WTC11 (cell line): ENCODE results near the gene AMHR2. TPM values are rescaled to one million over a fixed set of nuclear protein-coding genes. Genes with fewer than 3 reads are reported as not detected.

ENCODE experiments used
- ATAC-seq: fragments of 200-7000 bp; cut with Tn5 transposase; 2 replicates; pipeline ENCODE4 v1.10.0; 2021; ENCODE audit warnings: mild to moderate bottlenecking, moderate library complexity
- CTCF ChIA-PET: fragments of 300-600 bp; sonication (Branson Sonifier 250); formaldehyde crosslinking; loops from one replicate; lab custom pipeline; 2021; ENCODE audit warnings: antibody characterized with exemption; lab: Charles Lee
- POLR2A ChIA-PET: fragments of 350-600 bp; sonication (Branson Sonifier 250); formaldehyde crosslinking; loops from one replicate; lab custom pipeline; 2021; ENCODE audit warnings: antibody characterized with exemption; lab: Charles Lee
- DNase-seq: peaks from one replicate; pipeline ENCODE4 v3.0.0; 2021; ENCODE audit warnings: low spot score
- H3K27ac Mint-ChIP-seq: 2 replicates; pipeline ENCODE4 v1.8.0; 2021; ENCODE audit warnings: mixed read lengths
- H3K27me3 Mint-ChIP-seq: 2 replicates; pipeline ENCODE4 v1.8.0; 2021; ENCODE audit warnings: low read depth, mild to moderate bottlenecking, moderate library complexity, mixed read lengths
- H3K36me3 Mint-ChIP-seq: 2 replicates; pipeline ENCODE4 v1.8.0; 2021; ENCODE audit warnings: mixed read lengths
- H3K4me1 Mint-ChIP-seq: 2 replicates; pipeline ENCODE4 v1.8.0; 2022; ENCODE audit warnings: mixed read lengths
- H3K4me3 Mint-ChIP-seq: 2 replicates; pipeline ENCODE4 v1.8.0; 2021; ENCODE audit warnings: mild to moderate bottlenecking, moderate library complexity, mixed read lengths
- H3K9me3 Mint-ChIP-seq: 2 replicates; pipeline ENCODE4 v1.8.0; 2021; ENCODE audit warnings: mixed read lengths
- AFF4 ChIP-seq: sonication (generic); formaldehyde crosslinking; IDR thresholded peaks from 2 replicates; pipeline ENCODE4 v1.8.1; 2023; ENCODE audit warnings: mild to moderate bottlenecking, missing genetic modification reagents, borderline replicate concordance
- ATF1 ChIP-seq: sonication (generic); formaldehyde crosslinking; IDR thresholded peaks from 2 replicates; pipeline ENCODE4 v1.8.1; 2023; ENCODE audit warnings: mild to moderate bottlenecking, moderate library complexity, missing genetic modification reagents
- CBFB ChIP-seq: sonication (generic); formaldehyde crosslinking; IDR thresholded peaks from 2 replicates; pipeline ENCODE4 v1.8.1; 2022; ENCODE audit warnings: mild to moderate bottlenecking, low read depth, missing genetic modification reagents
- E2F5 ChIP-seq: sonication (generic); formaldehyde crosslinking; IDR thresholded peaks from 2 replicates; pipeline ENCODE4 v1.8.1; 2022; ENCODE audit warnings: mild to moderate bottlenecking, moderate library complexity, missing genetic modification reagents
- ERG ChIP-seq: fragments of 250-450 bp; sonication (Bioruptor Pico); IDR thresholded peaks from 2 replicates; pipeline ENCODE4 v1.8.0; 2021; ENCODE audit warnings: mild to moderate bottlenecking
- ETV6 ChIP-seq: sonication (generic); formaldehyde crosslinking; IDR thresholded peaks from 2 replicates; pipeline ENCODE4 v1.8.1; 2022; ENCODE audit warnings: mild to moderate bottlenecking, missing genetic modification reagents
- HMGA2 ChIP-seq: fragments of 250-450 bp; sonication (Bioruptor Pico); IDR thresholded peaks from 2 replicates; pipeline ENCODE4 v1.4.0; 2021; ENCODE audit warnings: mild to moderate bottlenecking, moderate library complexity
- JAZF1 ChIP-seq: fragments of 250-450 bp; sonication (Bioruptor Pico); IDR thresholded peaks from 2 replicates; pipeline ENCODE4 v1.9.0; 2021; ENCODE audit warnings: moderate library complexity, mild to moderate bottlenecking, inconsistent platforms
- MXD4 ChIP-seq: fragments of 250-450 bp; sonication (Bioruptor Pico); IDR thresholded peaks from 2 replicates; pipeline ENCODE4 v1.8.0; 2021; ENCODE audit warnings: mild to moderate bottlenecking, moderate library complexity, borderline replicate concordance
- NFE2L1 ChIP-seq: sonication (generic); formaldehyde crosslinking; IDR thresholded peaks from 2 replicates; pipeline ENCODE4 v1.8.1; 2023; ENCODE audit warnings: missing genetic modification reagents
- NR2C2 ChIP-seq: sonication (generic); formaldehyde crosslinking; IDR thresholded peaks from 2 replicates; pipeline ENCODE4 v1.8.0; 2022; ENCODE audit warnings: mild to moderate bottlenecking, missing genetic modification reagents
- RORB ChIP-seq: fragments of 250-450 bp; sonication (Bioruptor Pico); IDR thresholded peaks from 2 replicates; pipeline ENCODE4 v1.9.0; 2021; ENCODE audit warnings: mild to moderate bottlenecking
- SP1 ChIP-seq: sonication (generic); formaldehyde crosslinking; conservative IDR thresholded peaks from 2 replicates; pipeline ENCODE4 v1.8.1; 2022; ENCODE audit warnings: missing genetic modification reagents
- TCF7 ChIP-seq: sonication (generic); formaldehyde crosslinking; IDR thresholded peaks from 2 replicates; pipeline ENCODE4 v1.8.0; 2022; ENCODE audit warnings: mild to moderate bottlenecking, low read depth, missing genetic modification reagents, moderate library complexity
- ZNF219 ChIP-seq: sonication (generic); formaldehyde crosslinking; IDR thresholded peaks from 2 replicates; pipeline ENCODE4 v1.8.0; 2023; ENCODE audit warnings: missing genetic modification reagents, mild to moderate bottlenecking, borderline replicate concordance
- ZNF232 ChIP-seq: sonication (generic); formaldehyde crosslinking; IDR thresholded peaks from 2 replicates; pipeline ENCODE4 v1.8.0; 2022; ENCODE audit warnings: mild to moderate bottlenecking, missing genetic modification reagents
- total RNA-seq: library from RNA; stranded (reverse); gene quantifications from 3 replicates; pipeline ENCODE4 v1.2.3, GENCODE V29; 2021
- TF ChIP-seq, protein P1 (sequence below): fragments of 250-450 bp; sonication (Bioruptor Pico); conservative IDR thresholded peaks from 2 replicates; pipeline ENCODE4 v1.9.0; 2021; ENCODE audit warnings: mild to moderate bottlenecking
- TF ChIP-seq, protein P2 (sequence below): sonication (generic); formaldehyde crosslinking; IDR thresholded peaks from 2 replicates; pipeline ENCODE4 v1.8.0; 2023; ENCODE audit warnings: missing genetic modification reagents, mild to moderate bottlenecking, borderline replicate concordance
- TF ChIP-seq, protein P3 (sequence below): fragments of 250-450 bp; sonication (Bioruptor Pico); IDR thresholded peaks from 2 replicates; pipeline ENCODE4 v2.1.2; 2022; ENCODE audit warnings: mild to moderate bottlenecking, moderate library complexity
- TF ChIP-seq, protein P4 (sequence below): sonication (generic); formaldehyde crosslinking; IDR thresholded peaks from 2 replicates; pipeline ENCODE4 v1.8.1; 2023; ENCODE audit warnings: mild to moderate bottlenecking, moderate library complexity, missing genetic modification reagents

Gene AMHR2
- total RNA-seq, 1 experiment from 2014 or later, result not detected

DNA sequence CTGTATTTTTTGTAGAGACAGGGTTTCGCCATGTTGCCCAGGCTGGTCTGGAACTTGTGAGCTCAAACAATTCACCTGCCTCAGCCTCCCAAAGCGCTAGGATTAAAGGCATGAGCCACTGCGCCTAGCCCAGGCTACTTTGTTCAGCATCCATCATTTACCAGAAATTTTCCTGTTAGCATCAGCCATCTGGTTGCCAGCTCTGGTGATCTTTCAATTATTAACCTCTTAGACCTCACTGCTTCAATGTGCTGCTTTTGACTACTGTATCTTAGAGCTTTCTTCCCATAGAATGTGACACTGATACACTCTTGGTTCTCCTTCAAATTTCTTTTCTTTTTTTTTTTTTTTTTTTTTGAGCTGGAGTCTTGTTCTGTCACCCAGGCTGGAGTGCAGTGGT is 5.4 kb upstream of the AMHR2 start:
- ATAC-seq (no peak), DNase-seq (no peak)
- POLR2A ChIA-PET, result interaction anchor here (0.6 kb wide), 1 partner anchor 1408 kb away, joined by 3 read pairs; no protein-coding TSS in a partner anchor
- H3K4me3 Mint-ChIP-seq, result no peak overlapping the region
- no peak overlapping the region for H3K27ac Mint-ChIP-seq
- H3K27me3 Mint-ChIP-seq, result no peaks in the 10 kb centered on the region
- CTCF ChIA-PET, result interaction anchor here (1.9 to 2.7 kb wide), 2 partner anchors 66 to 97 kb away, joined by 11 to 22 read pairs; partner anchors contain the start of gene AAAS
- TF ChIP-seq JAZF1 (CRISPR knock-in tag), result no peak
- TF ChIP-seq ETV6 (CRISPR knock-in tag), result no peak
- no peak for TF ChIP-seq TCF7 (CRISPR knock-in tag)
- no peak for TF ChIP-seq E2F5 (CRISPR knock-in tag)
- no peak for TF ChIP-seq ATF1 (CRISPR knock-in tag)
- TF ChIP-seq MXD4 (CRISPR knock-in tag), result no peak
- no peak for TF ChIP-seq ZNF219 (CRISPR knock-in tag)
- no peak for TF ChIP-seq AFF4 (CRISPR knock-in tag)
- no peak for TF ChIP-seq SP1 (CRISPR knock-in tag)
- TF ChIP-seq, protein P1, sequence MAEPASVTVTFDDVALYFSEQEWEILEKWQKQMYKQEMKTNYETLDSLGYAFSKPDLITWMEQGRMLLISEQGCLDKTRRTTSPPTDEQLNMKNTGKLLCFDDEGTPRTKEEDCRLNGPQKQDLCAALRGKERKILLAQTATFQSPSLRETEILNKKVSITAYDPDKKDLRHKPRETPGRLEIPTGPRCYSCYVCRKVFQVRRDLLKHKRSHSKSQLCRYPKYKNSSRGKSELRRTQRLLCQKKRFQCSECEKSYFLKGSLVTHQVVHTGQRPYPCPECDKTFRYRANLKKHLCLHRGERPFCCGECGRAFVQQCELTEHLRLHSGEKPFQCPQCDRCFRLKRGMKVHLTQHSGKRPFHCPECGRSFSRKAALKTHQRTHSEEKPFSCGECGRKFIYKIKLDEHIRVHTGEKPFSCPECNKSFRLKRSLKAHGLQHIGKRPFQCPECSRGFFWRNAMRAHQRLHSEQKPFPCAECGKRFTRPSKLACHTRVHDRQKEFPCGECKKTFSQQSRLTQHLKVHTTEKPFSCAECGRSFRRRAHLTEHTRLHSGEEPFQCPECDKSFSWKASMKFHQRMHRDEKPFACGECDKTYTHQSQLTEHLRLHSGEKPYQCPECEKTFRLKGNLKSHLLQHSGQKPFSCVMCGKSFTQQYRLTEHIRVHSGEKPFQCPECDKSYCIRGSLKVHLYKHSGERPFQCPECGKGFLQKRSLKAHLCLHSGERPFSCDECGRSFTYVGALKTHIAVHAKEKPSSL (CRISPR knock-in tag), result no peak
- peaks cover 31% of the 10 kb centered on the region for H3K4me1 Mint-ChIP-seq
- no peaks in the 10 kb centered on the region for H3K9me3 Mint-ChIP-seq
- no peaks in the 10 kb centered on the region for H3K36me3 Mint-ChIP-seq

DNA sequence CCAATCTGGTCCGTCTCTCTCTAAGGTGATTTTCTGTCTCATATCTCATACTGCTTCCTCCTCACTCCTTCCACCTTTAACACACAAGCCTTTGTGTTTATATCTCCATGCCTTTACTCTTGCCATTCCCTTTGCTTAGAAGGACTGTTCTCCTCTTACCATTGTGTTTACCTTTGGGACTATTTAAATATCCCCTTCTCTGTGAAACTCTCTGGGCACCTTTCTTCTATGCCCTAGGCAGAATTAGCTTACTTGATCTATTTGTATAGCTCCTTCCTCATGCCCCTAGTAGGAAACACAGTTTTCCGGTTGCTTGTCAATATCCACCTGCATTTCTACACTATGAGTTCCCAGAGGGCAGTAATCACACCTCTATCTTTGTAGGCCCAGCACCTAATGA is 3.9 kb upstream of the AMHR2 start:
- H3K27ac Mint-ChIP-seq, result peak overlapping the region; percentile 54
- CTCF ChIA-PET, result interaction anchor here (1.3 to 5.6 kb wide), 4 partner anchors 66 to 99 kb away, joined by 3 to 113 read pairs (median 12); partner anchors contain the start of gene AAAS
- no peak overlapping the region for H3K4me3 Mint-ChIP-seq
- DNase-seq (no peak), ATAC-seq (no peak)
- no peaks in the 10 kb centered on the region for H3K9me3 Mint-ChIP-seq
- H3K27me3 Mint-ChIP-seq, result no peaks in the 10 kb centered on the region
- POLR2A ChIA-PET, result interaction anchor here (1.6 kb wide), 1 partner anchor 40 kb away, joined by 6 read pairs; the partner anchor contains the start of gene SP1
- H3K4me1 Mint-ChIP-seq, result peaks cover 30% of the 10 kb centered on the region
- H3K36me3 Mint-ChIP-seq, result no peaks in the 10 kb centered on the region
- TF ChIP-seq HMGA2 (CRISPR knock-in tag) (no peak), CBFB (CRISPR knock-in tag) (no peak), NFE2L1 (no peak), RORB (CRISPR knock-in tag) (no peak), ERG (no peak), ZNF232 (CRISPR knock-in tag) (no peak), NR2C2 (no peak)
- TF ChIP-seq, protein P2, sequence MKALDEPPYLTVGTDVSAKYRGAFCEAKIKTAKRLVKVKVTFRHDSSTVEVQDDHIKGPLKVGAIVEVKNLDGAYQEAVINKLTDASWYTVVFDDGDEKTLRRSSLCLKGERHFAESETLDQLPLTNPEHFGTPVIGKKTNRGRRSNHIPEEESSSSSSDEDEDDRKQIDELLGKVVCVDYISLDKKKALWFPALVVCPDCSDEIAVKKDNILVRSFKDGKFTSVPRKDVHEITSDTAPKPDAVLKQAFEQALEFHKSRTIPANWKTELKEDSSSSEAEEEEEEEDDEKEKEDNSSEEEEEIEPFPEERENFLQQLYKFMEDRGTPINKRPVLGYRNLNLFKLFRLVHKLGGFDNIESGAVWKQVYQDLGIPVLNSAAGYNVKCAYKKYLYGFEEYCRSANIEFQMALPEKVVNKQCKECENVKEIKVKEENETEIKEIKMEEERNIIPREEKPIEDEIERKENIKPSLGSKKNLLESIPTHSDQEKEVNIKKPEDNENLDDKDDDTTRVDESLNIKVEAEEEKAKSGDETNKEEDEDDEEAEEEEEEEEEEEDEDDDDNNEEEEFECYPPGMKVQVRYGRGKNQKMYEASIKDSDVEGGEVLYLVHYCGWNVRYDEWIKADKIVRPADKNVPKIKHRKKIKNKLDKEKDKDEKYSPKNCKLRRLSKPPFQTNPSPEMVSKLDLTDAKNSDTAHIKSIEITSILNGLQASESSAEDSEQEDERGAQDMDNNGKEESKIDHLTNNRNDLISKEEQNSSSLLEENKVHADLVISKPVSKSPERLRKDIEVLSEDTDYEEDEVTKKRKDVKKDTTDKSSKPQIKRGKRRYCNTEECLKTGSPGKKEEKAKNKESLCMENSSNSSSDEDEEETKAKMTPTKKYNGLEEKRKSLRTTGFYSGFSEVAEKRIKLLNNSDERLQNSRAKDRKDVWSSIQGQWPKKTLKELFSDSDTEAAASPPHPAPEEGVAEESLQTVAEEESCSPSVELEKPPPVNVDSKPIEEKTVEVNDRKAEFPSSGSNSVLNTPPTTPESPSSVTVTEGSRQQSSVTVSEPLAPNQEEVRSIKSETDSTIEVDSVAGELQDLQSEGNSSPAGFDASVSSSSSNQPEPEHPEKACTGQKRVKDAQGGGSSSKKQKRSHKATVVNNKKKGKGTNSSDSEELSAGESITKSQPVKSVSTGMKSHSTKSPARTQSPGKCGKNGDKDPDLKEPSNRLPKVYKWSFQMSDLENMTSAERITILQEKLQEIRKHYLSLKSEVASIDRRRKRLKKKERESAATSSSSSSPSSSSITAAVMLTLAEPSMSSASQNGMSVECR (CRISPR knock-in tag), result no peak
- TF ChIP-seq, protein P3, sequence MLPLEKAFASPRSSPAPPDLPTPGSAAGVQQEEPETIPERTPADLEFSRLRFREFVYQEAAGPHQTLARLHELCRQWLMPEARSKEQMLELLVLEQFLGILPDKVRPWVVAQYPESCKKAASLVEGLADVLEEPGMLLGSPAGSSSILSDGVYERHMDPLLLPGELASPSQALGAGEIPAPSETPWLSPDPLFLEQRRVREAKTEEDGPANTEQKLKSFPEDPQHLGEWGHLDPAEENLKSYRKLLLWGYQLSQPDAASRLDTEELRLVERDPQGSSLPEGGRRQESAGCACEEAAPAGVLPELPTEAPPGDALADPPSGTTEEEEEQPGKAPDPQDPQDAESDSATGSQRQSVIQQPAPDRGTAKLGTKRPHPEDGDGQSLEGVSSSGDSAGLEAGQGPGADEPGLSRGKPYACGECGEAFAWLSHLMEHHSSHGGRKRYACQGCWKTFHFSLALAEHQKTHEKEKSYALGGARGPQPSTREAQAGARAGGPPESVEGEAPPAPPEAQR (CRISPR knock-in tag), result no peak
- TF ChIP-seq, protein P4, sequence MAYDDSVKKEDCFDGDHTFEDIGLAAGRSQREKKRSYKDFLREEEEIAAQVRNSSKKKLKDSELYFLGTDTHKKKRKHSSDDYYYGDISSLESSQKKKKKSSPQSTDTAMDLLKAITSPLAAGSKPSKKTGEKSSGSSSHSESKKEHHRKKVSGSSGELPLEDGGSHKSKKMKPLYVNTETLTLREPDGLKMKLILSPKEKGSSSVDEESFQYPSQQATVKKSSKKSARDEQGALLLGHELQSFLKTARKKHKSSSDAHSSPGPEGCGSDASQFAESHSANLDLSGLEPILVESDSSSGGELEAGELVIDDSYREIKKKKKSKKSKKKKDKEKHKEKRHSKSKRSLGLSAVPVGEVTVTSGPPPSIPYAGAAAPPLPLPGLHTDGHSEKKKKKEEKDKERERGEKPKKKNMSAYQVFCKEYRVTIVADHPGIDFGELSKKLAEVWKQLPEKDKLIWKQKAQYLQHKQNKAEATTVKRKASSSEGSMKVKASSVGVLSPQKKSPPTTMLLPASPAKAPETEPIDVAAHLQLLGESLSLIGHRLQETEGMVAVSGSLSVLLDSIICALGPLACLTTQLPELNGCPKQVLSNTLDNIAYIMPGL (CRISPR knock-in tag), result no peak
